PC-3 (cell line): ENCODE data around the gene LIN54. TPM values are rescaled to one million over a fixed set of nuclear protein-coding genes. Genes with fewer than 3 reads are reported as not detected.

Source experiments
- ATAC-seq: fragments of 200-7000 bp; cut with Tn5 transposase; 2 replicates; pipeline ENCODE4 v1.9.1; 2020; ENCODE audit warnings: mild to moderate bottlenecking, moderate library complexity
- BruUV-seq: library from RNA; stranded (reverse); fragments of 400-500 nt; replicated peaks from 2 replicates; lab custom pipeline; 2021; lab: Mats Ljungman, UMichigan
- CTCF ChIA-PET: fragments of 300-600 bp; sonication (Branson Sonifier 250); formaldehyde crosslinking; loops from one replicate; lab custom pipeline; 2022; ENCODE audit warnings: antibody characterized with exemption; lab: Charles Lee
- POLR2A ChIA-PET: fragments of 300-600 bp; sonication (Branson Sonifier 250); formaldehyde crosslinking; loops from one replicate; lab custom pipeline; 2022; ENCODE audit warnings: antibody characterized with exemption; ENCODE audit not compliant: unreplicated experiment; lab: Charles Lee
- DNase-seq: peaks from one replicate; pipeline ENCODE4 v3.0.0-alpha.2; 2015
- H2AFZ ChIP-seq: fragments of 300-600 bp; sonication (generic); 2 replicates; pipeline ENCODE4 v1.6.0; 2016; ENCODE audit warnings: antibody characterized with exemption, low read length
- H3F3A ChIP-seq: fragments of 300-600 bp; sonication (generic); one replicate; pipeline ENCODE4 v1.6.0; 2017; ENCODE audit warnings: antibody characterized with exemption, low read length, control low read depth, mild to moderate bottlenecking; ENCODE audit not compliant: unreplicated experiment
- H3K27ac ChIP-seq: fragments of 300-600 bp; sonication (generic); 2 replicates; pipeline ENCODE4 v1.5.1; 2016; ENCODE audit warnings: mild to moderate bottlenecking, low read length
- H3K27me3 ChIP-seq: fragments of 300-600 bp; sonication (generic); 2 replicates; pipeline ENCODE4 v1.6.1; 2016; ENCODE audit warnings: low read length, mixed read lengths
- H3K36me3 ChIP-seq: fragments of 300-600 bp; sonication (generic); 2 replicates; pipeline ENCODE4 v1.6.1; 2016; ENCODE audit warnings: low read depth, mixed run types, low read length, mixed read lengths
- H3K4me1 ChIP-seq: fragments of 300-600 bp; sonication (generic); 2 replicates; pipeline ENCODE4 v1.5.1; 2016; ENCODE audit warnings: low read length; ENCODE audit not compliant: insufficient read depth
- H3K4me2 ChIP-seq: fragments of 300-600 bp; sonication (generic); 2 replicates; pipeline ENCODE4 v1.6.0; 2016; ENCODE audit warnings: low read length
- H3K4me3 ChIP-seq: fragments of 300-600 bp; sonication (generic); 2 replicates; pipeline ENCODE4 v1.5.1; 2016; ENCODE audit warnings: mild to moderate bottlenecking, low read length, mixed read lengths
- H3K79me2 ChIP-seq: fragments of 300-600 bp; sonication (generic); 2 replicates; pipeline ENCODE4 v1.6.1; 2017; ENCODE audit warnings: low read length, mixed read lengths
- H3K9ac ChIP-seq: fragments of 300-600 bp; sonication (generic); 2 replicates; pipeline ENCODE4 v1.6.0; 2016; ENCODE audit warnings: mild to moderate bottlenecking, low read length
- H3K9me2 ChIP-seq: fragments of 300-600 bp; sonication (generic); replicated peaks from 2 replicates; pipeline ENCODE4 v1.6.1; 2016; ENCODE audit warnings: mixed run types, low read length, mixed read lengths
- H3K9me3 ChIP-seq: fragments of 300-600 bp; sonication (generic); 2 replicates; pipeline ENCODE4 v1.6.1; 2016; ENCODE audit warnings: low read length, mixed read lengths
- H4K20me1 ChIP-seq: fragments of 300-600 bp; sonication (generic); 2 replicates; pipeline ENCODE4 v1.6.1; 2016; ENCODE audit warnings: low read length, mixed read lengths
- EZH2 ChIP-seq: fragments of 300-600 bp; sonication (generic); IDR thresholded peaks from one replicate; pipeline ENCODE4 v1.6.1; 2017; ENCODE audit warnings: antibody characterized with exemption, mild to moderate bottlenecking, low read length; ENCODE audit not compliant: unreplicated experiment
- EZH2phosphoT487 ChIP-seq: fragments of 300-600 bp; sonication (generic); IDR thresholded peaks from 2 replicates; pipeline ENCODE4 v1.6.1; 2018; ENCODE audit warnings: mild to moderate bottlenecking, antibody characterized with exemption, low read length, borderline replicate concordance
- intact Hi-C: fragments of 100-400 bp; cut with micrococcal nuclease; formaldehyde crosslinking; loops from 2 replicates; pipeline ENCODE4 v1.9.0; 2023
- total RNA-seq: library from RNA; depleted of rRNA; stranded (reverse); fragments of >200 nt; gene quantifications from 2 replicates; pipeline ENCODE4 v1.2.3, GENCODE V29; 2014
- TF ChIP-seq, protein P1 (sequence below): fragments of 300-600 bp; sonication (generic); conservative IDR thresholded peaks from 2 replicates; pipeline ENCODE4 v1.5.1; 2017; ENCODE audit warnings: antibody characterized with exemption, low read depth, mild to moderate bottlenecking, low read length

LIN54 gene
- total RNA-seq, 1 experiment from 2014 or later, result 15.9 TPM

DNA sequence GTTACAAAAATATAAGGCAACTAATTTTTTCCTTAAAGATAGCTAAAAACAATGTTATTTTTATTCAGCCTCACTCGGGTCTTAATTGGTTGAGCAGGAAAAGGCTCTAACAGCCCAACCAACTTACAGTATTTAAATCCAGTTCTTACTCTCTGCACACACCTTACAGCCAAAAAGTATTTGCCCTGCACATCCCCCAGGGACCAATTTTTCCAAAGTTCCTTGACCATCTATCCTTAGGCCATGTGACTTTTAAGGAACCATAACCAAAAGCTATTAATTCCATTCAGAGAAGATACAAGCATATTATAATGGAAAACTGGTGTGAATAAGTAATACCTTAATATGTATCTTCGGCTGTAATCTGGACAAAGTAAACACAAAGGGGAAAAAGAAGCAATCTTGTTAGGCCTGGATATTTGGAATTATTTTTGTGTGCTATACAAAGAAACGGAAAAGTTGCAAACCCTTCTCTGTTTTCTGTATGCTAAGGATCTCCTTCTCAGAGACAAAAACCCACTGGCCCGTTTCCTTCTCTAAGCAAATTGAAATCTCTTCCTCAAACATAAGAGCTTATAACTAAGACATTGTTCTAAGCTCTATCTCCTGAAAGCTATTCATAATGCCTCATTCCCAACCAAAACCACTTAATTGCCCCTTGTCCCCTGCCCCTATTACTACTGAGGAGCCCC, 111.1 kb downstream of the LIN54 start:
- no peaks in the 10 kb centered on the region for H3F3A ChIP-seq
- peaks cover 74% of the 10 kb centered on the region for H3K79me2 ChIP-seq
- H3K9me2 ChIP-seq, result no peaks in the 10 kb centered on the region
- no peaks in the 10 kb centered on the region for H3K27me3 ChIP-seq
- H3K4me3 ChIP-seq, result peak overlapping the region; percentile 79
- peaks cover 28% of the 10 kb centered on the region for H3K36me3 ChIP-seq
- ChIA-PET POLR2A (interaction anchor here (0.6 to 0.7 kb wide), 2 partner anchors 113 to 193 kb away, joined by 6 to 24 read pairs; no protein-coding TSS in a partner anchor), CTCF (no interaction called here)
- peaks cover 20% of the 10 kb centered on the region for H3K4me1 ChIP-seq
- no TSS peak for BruUV-seq
- H4K20me1 ChIP-seq, result peaks cover 27% of the 10 kb centered on the region
- TF ChIP-seq EZH2, result no peak
- no peak for TF ChIP-seq EZH2phosphoT487
- TF ChIP-seq, protein P1, sequence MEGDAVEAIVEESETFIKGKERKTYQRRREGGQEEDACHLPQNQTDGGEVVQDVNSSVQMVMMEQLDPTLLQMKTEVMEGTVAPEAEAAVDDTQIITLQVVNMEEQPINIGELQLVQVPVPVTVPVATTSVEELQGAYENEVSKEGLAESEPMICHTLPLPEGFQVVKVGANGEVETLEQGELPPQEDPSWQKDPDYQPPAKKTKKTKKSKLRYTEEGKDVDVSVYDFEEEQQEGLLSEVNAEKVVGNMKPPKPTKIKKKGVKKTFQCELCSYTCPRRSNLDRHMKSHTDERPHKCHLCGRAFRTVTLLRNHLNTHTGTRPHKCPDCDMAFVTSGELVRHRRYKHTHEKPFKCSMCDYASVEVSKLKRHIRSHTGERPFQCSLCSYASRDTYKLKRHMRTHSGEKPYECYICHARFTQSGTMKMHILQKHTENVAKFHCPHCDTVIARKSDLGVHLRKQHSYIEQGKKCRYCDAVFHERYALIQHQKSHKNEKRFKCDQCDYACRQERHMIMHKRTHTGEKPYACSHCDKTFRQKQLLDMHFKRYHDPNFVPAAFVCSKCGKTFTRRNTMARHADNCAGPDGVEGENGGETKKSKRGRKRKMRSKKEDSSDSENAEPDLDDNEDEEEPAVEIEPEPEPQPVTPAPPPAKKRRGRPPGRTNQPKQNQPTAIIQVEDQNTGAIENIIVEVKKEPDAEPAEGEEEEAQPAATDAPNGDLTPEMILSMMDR, result no peak
- no peak for DNase-seq
- 0 out of 2 replicates have a peak overlapping the region, but pooled peaks have one; percentile 58 for H2AFZ ChIP-seq
- peak overlapping the region; percentile 92 for H3K9ac ChIP-seq
- H3K9me3 ChIP-seq, result no peaks in the 10 kb centered on the region
- intact Hi-C loops, result loop anchor here (2.0 kb wide), 1 partner anchor 113 kb away; no protein-coding TSS in a partner anchor
- ATAC-seq, result no peak
- peak overlapping the region; percentile 96 for H3K4me2 ChIP-seq
- H3K27ac ChIP-seq, result peak overlapping the region; percentile 97

DNA sequence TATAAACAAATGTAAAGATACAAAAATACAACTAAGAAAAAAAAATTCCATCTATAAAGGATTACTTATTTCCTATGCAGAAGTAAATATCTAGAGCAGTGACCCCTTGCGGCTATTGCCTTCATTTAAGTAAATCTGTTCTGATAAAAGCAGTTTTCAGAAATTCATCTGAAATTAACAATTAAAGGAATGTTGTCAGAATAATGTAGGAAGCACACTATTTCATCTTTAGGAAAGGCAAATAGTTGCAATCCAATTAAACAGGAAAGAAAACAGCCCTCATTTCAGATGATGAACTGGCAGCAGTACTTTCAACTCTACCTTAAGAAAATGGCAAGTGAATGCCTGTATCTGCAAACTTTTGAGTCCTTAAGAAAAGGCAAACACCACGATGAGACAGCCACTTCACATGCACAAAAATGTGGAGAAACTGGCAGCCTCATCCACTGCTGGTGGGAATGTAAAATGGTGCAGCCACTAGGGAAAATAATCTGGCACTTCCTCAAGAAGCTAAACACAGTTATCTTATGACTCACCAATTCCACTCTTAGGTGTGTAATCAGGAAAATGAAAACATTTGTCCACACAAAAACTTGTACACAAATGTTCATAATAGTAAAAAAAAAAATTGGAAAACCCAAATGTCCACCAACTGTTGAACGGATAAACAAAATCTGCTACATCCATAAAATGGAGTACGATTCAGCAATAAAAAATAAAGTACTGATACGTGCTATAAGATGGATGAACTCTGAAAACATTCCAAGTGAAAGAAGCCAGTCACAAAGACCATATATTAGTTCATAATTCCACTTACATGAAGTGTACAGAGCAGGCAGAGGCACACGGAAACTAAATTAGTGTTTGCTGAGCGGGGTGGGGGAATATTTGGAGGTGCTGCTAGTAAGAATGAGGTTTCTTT, 112.0 kb downstream of the LIN54 start:
- BruUV-seq, result no TSS peak
- intact Hi-C loops, result no loop called here
- H3K36me3 ChIP-seq, result peaks cover 37% of the 10 kb centered on the region

More for the DNA sequence above, 112.0 kb downstream of the LIN54 start:
- Histone ChIP-seq H4K20me1 (peaks cover 27% of the 10 kb centered on the region), H3K9me2 (no peaks in the 10 kb centered on the region), H3K4me3 (peak overlapping the region; percentile 79), H3K27me3 (no peaks in the 10 kb centered on the region), H3F3A (no peaks in the 10 kb centered on the region), H3K4me1 (peaks cover 20% of the 10 kb centered on the region), H3K79me2 (peaks cover 83% of the 10 kb centered on the region), H3K27ac (peak overlapping the region; percentile 97), H3K9me3 (no peaks in the 10 kb centered on the region), H2AFZ (no peak overlapping the region), H3K4me2 (peak overlapping the region; percentile 96), H3K9ac (peak overlapping the region; percentile 92)
- TF ChIP-seq, protein P1, result peak; percentile 71
- TF ChIP-seq EZH2, result no peak
- DNase-seq (peak; percentile 64), ATAC-seq (no peak)
- POLR2A ChIA-PET, result no interaction called here
- CTCF ChIA-PET, result interaction anchor here (0.6 to 0.7 kb wide), 2 partner anchors 141 to 227 kb away, joined by 3 to 4 read pairs; no protein-coding TSS in a partner anchor
